Embryonic facial prominence (tissue), 1 donor: ENCODE measurements around the gene CEP70.

Experiments used
- DNase-seq: peaks from one replicate; pipeline ENCODE4 v3.0.0-alpha.2; 2016; ENCODE audit errors: extremely low spot score

Gene CEP70

DNA sequence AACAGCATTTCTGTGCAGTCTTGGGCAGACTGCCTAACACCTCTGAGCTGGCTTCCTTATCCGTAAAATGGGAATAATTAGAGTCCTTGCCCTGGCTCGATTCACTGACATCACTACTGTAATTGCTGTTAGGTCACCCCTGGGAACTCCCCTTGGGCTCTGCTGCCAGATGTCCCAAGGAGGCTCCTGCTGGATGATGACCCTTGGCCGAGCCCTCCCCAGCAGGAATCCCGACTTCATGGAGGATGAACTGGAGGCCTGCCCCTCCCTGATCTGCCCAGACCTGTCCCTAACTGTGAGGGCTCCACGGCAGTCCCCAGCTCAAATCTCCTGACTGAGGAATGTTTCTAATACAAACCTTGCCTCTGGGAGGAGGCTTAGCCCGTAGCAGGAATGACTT, 141.6 kb downstream of the CEP70 start:
- no peak for DNase-seq

DNA sequence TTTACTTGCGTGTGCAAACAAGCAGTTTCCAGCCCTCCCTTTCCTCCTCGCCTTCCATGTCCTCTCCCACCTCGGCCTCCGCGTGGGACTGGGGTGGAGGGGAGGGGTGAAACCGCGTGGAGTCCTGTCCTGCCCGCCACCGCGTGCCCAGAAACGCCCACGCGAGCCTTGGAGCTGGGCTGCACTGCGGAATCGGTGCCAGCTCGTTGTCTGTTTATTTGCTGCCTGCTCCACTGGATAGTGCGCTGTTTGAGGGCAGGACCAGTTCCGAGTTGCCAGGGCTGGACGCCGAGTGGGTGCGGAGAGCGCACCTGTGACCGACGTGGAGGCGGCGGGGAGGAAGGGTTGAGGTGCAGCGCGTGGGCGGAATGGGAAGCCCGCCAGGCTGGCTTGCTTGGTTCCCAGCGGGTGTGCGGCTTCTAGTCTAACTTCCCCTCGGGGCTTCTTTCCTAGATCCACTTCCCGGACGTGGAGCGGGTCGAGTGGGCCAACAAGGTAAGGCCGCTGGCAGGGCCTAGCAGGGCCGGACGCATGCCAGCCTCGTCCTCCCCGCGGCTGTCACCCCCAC, 142.4 kb downstream of the CEP70 start:
- DNase-seq: no peak

DNA sequence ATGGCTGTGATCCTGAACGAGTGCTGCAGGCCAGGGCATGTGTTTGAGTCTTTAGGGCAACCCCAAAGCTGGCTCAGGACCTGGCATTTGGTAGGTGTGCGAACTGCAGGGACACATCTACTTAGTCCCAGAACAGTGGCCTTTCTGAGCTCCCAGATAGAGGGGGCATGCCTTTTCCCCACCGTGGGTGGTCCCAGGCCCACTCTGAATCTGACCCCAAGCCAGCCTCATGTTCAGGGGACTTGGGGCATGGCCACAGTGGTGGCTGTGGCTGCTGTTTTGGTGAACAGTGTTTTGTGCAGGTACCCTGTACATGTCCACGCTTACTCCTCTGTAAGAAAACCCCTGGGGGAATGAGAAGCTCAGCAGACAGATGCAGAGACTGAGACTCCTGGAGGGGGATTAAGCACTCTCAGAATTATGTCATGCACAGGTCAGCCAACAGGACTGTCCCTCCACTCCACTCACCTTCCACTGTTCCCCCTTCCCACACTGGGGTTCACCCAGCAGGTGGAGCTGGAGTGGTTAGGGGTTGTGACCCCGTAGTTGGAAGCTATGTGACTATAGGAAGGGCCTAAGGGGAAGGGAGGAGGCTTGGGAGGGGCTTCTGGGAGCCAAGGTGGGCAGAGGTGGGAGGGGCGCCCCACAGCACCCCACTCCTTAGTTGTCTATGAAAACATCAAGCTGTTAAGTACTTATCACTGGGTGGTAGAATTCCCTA, 143.2 kb downstream of the CEP70 start:
- DNase-seq: no peak

DNA sequence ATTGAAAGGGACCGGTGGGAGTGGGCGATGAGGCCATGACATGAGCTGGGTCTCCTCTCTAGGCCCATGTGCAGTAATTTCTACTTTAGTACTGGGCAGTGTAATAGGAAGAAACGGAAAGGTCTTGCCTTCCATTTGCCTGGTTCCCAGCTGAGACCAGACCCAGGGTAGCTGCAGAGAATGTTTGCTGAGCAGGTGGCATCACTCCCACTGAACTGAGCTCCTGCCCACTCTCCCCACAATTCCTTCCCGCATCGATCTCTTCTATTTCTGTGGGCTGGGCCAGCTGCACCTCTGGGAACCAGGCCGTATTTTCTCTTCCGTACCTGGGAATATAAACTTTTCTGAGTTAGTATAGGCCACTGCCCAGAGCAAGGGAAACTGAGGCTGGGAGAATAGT, 143.9 kb downstream of the CEP70 start:
- DNase-seq: no peak

DNA sequence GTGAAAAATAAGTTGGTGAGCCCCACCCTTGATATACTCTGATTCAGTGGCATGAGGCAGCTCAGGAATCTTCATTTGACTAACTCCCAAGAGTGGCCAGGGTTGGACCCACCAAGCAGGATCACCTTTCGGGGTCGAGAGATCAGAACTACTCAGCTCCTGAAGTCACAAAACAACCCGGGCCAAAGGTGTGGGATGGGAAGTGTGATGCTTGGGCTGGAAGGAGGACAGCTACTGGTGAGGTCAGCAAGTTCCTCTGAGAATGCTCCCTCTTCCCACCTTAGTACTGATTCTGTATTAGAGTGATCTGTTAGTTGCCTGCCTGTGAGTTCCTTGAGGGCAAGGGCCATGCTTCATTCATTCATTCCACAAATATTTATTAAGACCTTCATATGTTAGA, 144.6 kb downstream of the CEP70 start:
- no peak for DNase-seq

DNA sequence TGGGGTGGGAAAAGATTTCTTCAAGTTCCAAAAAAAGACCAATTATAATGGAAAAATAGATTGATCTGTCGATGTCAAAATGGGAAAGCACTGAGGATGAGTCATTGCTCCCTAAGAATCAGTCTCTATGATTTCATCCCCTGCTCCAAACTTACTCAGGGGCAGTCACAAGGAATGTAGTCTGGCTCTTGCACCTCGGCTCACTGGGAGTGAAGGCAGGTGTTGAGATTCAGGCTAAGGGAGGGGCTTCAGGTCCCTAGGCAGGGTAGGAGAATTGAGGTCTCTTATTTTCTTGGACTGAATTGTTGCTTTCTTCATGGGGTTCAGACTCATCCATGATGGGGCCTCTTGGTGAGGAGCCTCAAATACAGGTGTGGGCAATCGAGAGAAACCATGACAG, 145.4 kb downstream of the CEP70 start:
- DNase-seq: no peak

DNA sequence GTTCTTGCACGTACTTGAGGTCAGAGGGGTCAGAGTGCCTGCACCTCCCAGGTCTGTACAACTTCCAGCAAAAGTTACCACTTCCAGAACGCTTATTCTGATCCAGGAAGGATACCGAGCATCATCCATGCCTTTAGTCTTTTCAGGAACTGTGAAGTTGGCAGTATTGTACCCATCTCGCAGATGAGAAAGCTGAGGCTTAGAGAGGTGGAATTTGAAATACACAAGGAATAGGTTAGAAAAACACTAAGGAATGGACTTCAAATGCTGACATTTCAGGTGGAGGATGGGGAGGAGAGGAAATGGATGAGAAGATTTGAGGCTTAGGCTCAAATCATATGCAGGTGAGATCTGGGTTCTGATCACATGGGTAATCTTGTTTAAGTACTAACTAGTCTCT, 148.4 kb downstream of the CEP70 start:
- no peak for DNase-seq

DNA sequence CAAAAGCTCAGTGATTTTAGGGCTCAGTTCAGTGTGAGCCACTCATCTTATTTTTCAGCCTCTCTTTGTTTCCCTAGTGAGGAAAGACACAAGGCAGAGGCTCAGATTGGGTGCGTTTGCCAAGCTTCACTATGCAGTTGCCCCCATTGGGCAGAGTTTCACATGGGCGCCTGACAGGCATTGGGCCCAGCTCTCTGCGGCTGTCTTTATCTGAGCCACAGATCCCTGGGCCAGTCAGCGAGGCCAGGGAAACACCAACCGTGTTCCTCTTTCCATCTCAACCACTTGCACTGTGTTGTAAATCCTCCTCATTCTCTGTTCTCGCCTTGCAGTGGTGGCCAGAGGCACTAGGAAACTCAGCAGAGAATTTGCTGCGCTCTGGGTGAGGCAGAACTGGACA, 148.8 kb downstream of the CEP70 start:
- no peak for DNase-seq
